ENCODE data around the gene FRMPD2. TPM values are rescaled to one million over a fixed set of nuclear protein-coding genes. Genes with fewer than 3 reads are reported as not detected.

Gene FRMPD2
- total and polyA plus RNA-seq, 4 experiments from 2014 or later, result not detected

DNA sequence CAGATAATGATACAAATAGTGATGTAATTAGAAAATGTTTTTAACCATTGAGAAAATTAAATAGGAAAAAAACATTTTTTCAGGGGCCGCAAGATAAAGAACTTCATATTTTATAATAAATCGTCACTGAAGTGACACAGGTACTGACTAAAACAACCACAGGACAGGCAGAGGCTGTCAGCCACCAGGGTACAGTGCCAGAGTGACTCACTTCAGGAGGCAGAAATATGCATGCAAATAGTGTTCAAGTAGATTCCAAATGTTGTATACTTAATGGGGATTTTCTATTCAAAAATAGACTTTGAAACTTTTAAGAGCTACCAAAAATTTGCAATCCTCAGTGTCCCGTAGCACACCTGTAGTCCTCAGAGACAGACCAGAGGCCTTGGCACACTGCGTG, 68.6 kb downstream of the FRMPD2 start:
- H3K9me3 ChIP-seq (ENCODE audit: control insufficient read depth in 1 of 2, low read length in 2 of 2), result no peaks in the 10 kb centered on the region
- Mint-ChIP-seq H3K9me3 (no peaks in the 10 kb centered on the region), H3K27me3 (peaks cover 3 to 4% of the 10 kb centered on the region in 2 donors), H3K4me3 (no peak overlapping the region), H3K27ac (no peak overlapping the region), H3K36me3 (no peaks in the 10 kb centered on the region), H3K4me1 (no peaks in the 10 kb centered on the region)
- intact Hi-C loops (cut with micrococcal nuclease), result no loop called here
- POLR2A ChIA-PET (ENCODE audit: partially characterized antibody), result no interaction called here
- CTCF ChIA-PET (ENCODE audit: partially characterized antibody), result no interaction called here
- H3K4me3 ChIP-seq (ENCODE audit: low read length in 2 of 2), result no peak overlapping the region
- no peak for DNase-seq
- H3K4me1 ChIP-seq (ENCODE audit: insufficient read depth, low read length), result no peaks in the 10 kb centered on the region
- no peaks in the 10 kb centered on the region for H3K36me3 ChIP-seq (ENCODE audit: insufficient read depth, low read length)
- H3K27ac ChIP-seq (ENCODE audit: low read depth, low read length), result no peak overlapping the region
- peaks cover 4% of the 10 kb centered on the region for H3K27me3 ChIP-seq (ENCODE audit: insufficient read depth, low read length)

DNA sequence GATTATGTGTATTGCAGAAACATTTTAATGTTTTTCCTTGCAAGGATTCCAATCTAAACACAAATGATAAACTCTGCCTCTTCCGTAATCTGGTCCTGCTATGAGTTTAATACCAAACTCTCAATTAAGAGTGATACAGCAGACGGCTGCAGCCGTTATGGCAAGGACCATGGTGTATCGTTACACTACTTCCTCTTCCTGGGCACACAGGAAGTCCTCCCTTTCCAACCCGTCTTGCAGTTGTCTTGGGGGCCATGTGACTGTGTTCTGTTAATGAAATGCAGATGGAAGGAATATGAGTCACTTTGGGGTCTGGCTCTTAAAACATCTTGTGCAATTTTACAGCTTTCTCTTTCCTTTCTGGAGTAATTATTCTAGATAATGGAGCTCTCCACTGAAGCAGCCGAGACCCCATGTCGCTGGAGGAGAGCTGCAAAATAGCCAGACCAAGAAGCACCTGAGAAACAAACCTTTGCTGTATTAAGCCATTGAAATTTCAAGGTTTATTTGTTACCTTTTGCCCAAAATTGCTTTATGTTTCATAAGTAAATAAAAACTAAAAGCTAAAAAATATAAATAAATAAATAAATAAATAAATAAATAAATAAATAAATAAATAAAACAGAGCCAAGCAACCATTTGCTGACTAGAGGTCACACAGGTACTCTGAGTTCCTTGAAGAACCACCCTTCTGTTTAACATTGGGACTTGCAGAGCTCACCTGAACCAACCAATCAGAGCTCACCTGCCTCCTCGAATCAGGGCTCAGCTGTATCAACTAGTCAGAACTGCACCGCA, 74.7 kb downstream of the FRMPD2 start:
- no peak overlapping the region for H3K27ac Mint-ChIP-seq
- no peaks in the 10 kb centered on the region for H3K9me3 ChIP-seq (ENCODE audit: control insufficient read depth in 1 of 2, low read length in 2 of 2)
- no peaks in the 10 kb centered on the region for H3K27me3 Mint-ChIP-seq
- H3K27me3 ChIP-seq (ENCODE audit: insufficient read depth, low read length), result no peaks in the 10 kb centered on the region
- H3K4me3 Mint-ChIP-seq, result no peak overlapping the region
- no peaks in the 10 kb centered on the region for H3K36me3 Mint-ChIP-seq
- CTCF ChIA-PET (ENCODE audit: partially characterized antibody), result no interaction called here
- H3K9me3 Mint-ChIP-seq, result no peaks in the 10 kb centered on the region
- H3K4me1 Mint-ChIP-seq, result peaks cover 0 to 5% (median under 1%) of the 10 kb centered on the region in 4 donors
- H3K36me3 ChIP-seq (ENCODE audit: insufficient read depth, low read length), result no peaks in the 10 kb centered on the region
- DNase-seq, result no peak
- no peaks in the 10 kb centered on the region for H3K4me1 ChIP-seq (ENCODE audit: insufficient read depth, low read length)
- intact Hi-C loops (cut with micrococcal nuclease), result no loop called here
- H3K4me3 ChIP-seq (ENCODE audit: low read length in 2 of 2), result no peak overlapping the region
- H3K27ac ChIP-seq (ENCODE audit: low read depth, low read length), result no peak overlapping the region
- POLR2A ChIA-PET (ENCODE audit: partially characterized antibody), result no interaction called here

GRCh38 chr10:48197236-48197899, 77.1 kb downstream of the FRMPD2 start:
- Histone ChIP-seq H3K4me3 (ENCODE audit: low read length in 2 of 2) (no peak overlapping the region), H3K27ac (ENCODE audit: low read depth, low read length) (no peak overlapping the region), H3K4me1 (ENCODE audit: insufficient read depth, low read length) (no peaks in the 10 kb centered on the region), H3K36me3 (ENCODE audit: insufficient read depth, low read length) (no peaks in the 10 kb centered on the region), H3K27me3 (ENCODE audit: insufficient read depth, low read length) (no peaks in the 10 kb centered on the region), H3K9me3 (ENCODE audit: control insufficient read depth in 1 of 2, low read length in 2 of 2) (no peaks in the 10 kb centered on the region)
- ChIA-PET CTCF (ENCODE audit: partially characterized antibody) (no interaction called here), POLR2A (ENCODE audit: partially characterized antibody) (no interaction called here)
- DNase-seq, result no peak
- H3K27me3 Mint-ChIP-seq, result no peaks in the 10 kb centered on the region
- peaks cover 0 to 5% (median under 1%) of the 10 kb centered on the region in 4 donors for H3K4me1 Mint-ChIP-seq
- H3K9me3 Mint-ChIP-seq, result no peaks in the 10 kb centered on the region
- H3K27ac Mint-ChIP-seq, result no peak overlapping the region
- no peak overlapping the region for H3K4me3 Mint-ChIP-seq
- intact Hi-C loops (cut with micrococcal nuclease), result no loop called here
- no peaks in the 10 kb centered on the region for H3K36me3 Mint-ChIP-seq

GRCh38 chr10:48195803-48196202, 78.7 kb downstream of the FRMPD2 start:
- Histone ChIP-seq H3K27ac (ENCODE audit: low read depth, low read length) (no peak overlapping the region), H3K36me3 (ENCODE audit: insufficient read depth, low read length) (no peaks in the 10 kb centered on the region), H3K4me3 (ENCODE audit: low read length in 2 of 2) (no peak overlapping the region), H3K9me3 (ENCODE audit: control insufficient read depth in 1 of 2, low read length in 2 of 2) (no peaks in the 10 kb centered on the region), H3K4me1 (ENCODE audit: insufficient read depth, low read length) (no peaks in the 10 kb centered on the region), H3K27me3 (ENCODE audit: insufficient read depth, low read length) (no peaks in the 10 kb centered on the region)
- Mint-ChIP-seq H3K36me3 (no peaks in the 10 kb centered on the region), H3K4me1 (peaks cover 0 to 5% (median under 1%) of the 10 kb centered on the region in 4 donors), H3K9me3 (no peaks in the 10 kb centered on the region), H3K4me3 (no peak overlapping the region), H3K27ac (no peak overlapping the region), H3K27me3 (no peaks in the 10 kb centered on the region)
- no peak for DNase-seq
- intact Hi-C loops (cut with micrococcal nuclease), result no loop called here
- ChIA-PET POLR2A (ENCODE audit: partially characterized antibody) (no interaction called here), CTCF (ENCODE audit: partially characterized antibody) (no interaction called here)

- Mint-ChIP-seq H3K4me1 (peaks cover 0 to 5% (median under 1%) of the 10 kb centered on the region in 4 donors), H3K4me3 (no peak overlapping the region), H3K27me3 (peaks cover 0 to 2% of the 10 kb centered on the region in 2 donors), H3K9me3 (no peaks in the 10 kb centered on the region), H3K27ac (no peak overlapping the region), H3K36me3 (no peaks in the 10 kb centered on the region)
- H3K9me3 ChIP-seq (ENCODE audit: control insufficient read depth in 1 of 2, low read length in 2 of 2), result no peaks in the 10 kb centered on the region
- no peak for DNase-seq
- no peak overlapping the region for H3K27ac ChIP-seq (ENCODE audit: low read depth, low read length)
- ChIA-PET POLR2A (ENCODE audit: partially characterized antibody) (no interaction called here), CTCF (ENCODE audit: partially characterized antibody) (no interaction called here)
- H3K4me3 ChIP-seq (ENCODE audit: low read length in 2 of 2), result no peak overlapping the region
- H3K27me3 ChIP-seq (ENCODE audit: insufficient read depth, low read length), result no peaks in the 10 kb centered on the region
- intact Hi-C loops (cut with micrococcal nuclease), result no loop called here
- no peaks in the 10 kb centered on the region for H3K4me1 ChIP-seq (ENCODE audit: insufficient read depth, low read length)
- H3K36me3 ChIP-seq (ENCODE audit: insufficient read depth, low read length), result no peaks in the 10 kb centered on the region
Observed at GRCh38 chr10:48194830-48195229, 79.7 kb downstream of the FRMPD2 start.

- H3K9me3 Mint-ChIP-seq, result no peaks in the 10 kb centered on the region
- CTCF ChIA-PET (ENCODE audit: partially characterized antibody), result no interaction called here
- POLR2A ChIA-PET (ENCODE audit: partially characterized antibody), result no interaction called here
- H3K27me3 Mint-ChIP-seq, result peaks cover 2% of the 10 kb centered on the region in 2 donors
- Histone ChIP-seq H3K4me3 (ENCODE audit: low read length in 2 of 2) (no peak overlapping the region), H3K36me3 (ENCODE audit: insufficient read depth, low read length) (no peaks in the 10 kb centered on the region), H3K27ac (ENCODE audit: low read depth, low read length) (no peak overlapping the region), H3K27me3 (ENCODE audit: insufficient read depth, low read length) (no peaks in the 10 kb centered on the region), H3K9me3 (ENCODE audit: control insufficient read depth in 1 of 2, low read length in 2 of 2) (no peaks in the 10 kb centered on the region), H3K4me1 (ENCODE audit: insufficient read depth, low read length) (no peaks in the 10 kb centered on the region)
- no peaks in the 10 kb centered on the region for H3K36me3 Mint-ChIP-seq
- no peaks in the 10 kb centered on the region for H3K4me1 Mint-ChIP-seq
- no peak overlapping the region for H3K27ac Mint-ChIP-seq
- H3K4me3 Mint-ChIP-seq, result no peak overlapping the region
- intact Hi-C loops (cut with micrococcal nuclease), result no loop called here
- DNase-seq, result no peak
Observed at GRCh38 chr10:48193556-48193955, 80.9 kb downstream of the FRMPD2 start.

- Mint-ChIP-seq H3K9me3 (no peaks in the 10 kb centered on the region), H3K4me1 (no peaks in the 10 kb centered on the region), H3K4me3 (no peak overlapping the region), H3K36me3 (no peaks in the 10 kb centered on the region), H3K27me3 (peaks cover 2% of the 10 kb centered on the region in 2 donors), H3K27ac (no peak overlapping the region)
- CTCF ChIA-PET (ENCODE audit: partially characterized antibody), result no interaction called here
- Histone ChIP-seq H3K9me3 (ENCODE audit: control insufficient read depth in 1 of 2, low read length in 2 of 2) (no peaks in the 10 kb centered on the region), H3K27me3 (ENCODE audit: insufficient read depth, low read length) (no peaks in the 10 kb centered on the region), H3K27ac (ENCODE audit: low read depth, low read length) (no peak overlapping the region), H3K36me3 (ENCODE audit: insufficient read depth, low read length) (no peaks in the 10 kb centered on the region), H3K4me3 (ENCODE audit: low read length in 2 of 2) (no peak overlapping the region), H3K4me1 (ENCODE audit: insufficient read depth, low read length) (no peaks in the 10 kb centered on the region)
- intact Hi-C loops (cut with micrococcal nuclease), result no loop called here
- POLR2A ChIA-PET (ENCODE audit: partially characterized antibody), result no interaction called here
- DNase-seq, result no peak
Observed at GRCh38 chr10:48192881-48193450, 81.5 kb downstream of the FRMPD2 start.

Data from CD4-positive, alpha-beta memory T cell (primary cell).